ENCODE results near the gene POLR3E.

DNA sequence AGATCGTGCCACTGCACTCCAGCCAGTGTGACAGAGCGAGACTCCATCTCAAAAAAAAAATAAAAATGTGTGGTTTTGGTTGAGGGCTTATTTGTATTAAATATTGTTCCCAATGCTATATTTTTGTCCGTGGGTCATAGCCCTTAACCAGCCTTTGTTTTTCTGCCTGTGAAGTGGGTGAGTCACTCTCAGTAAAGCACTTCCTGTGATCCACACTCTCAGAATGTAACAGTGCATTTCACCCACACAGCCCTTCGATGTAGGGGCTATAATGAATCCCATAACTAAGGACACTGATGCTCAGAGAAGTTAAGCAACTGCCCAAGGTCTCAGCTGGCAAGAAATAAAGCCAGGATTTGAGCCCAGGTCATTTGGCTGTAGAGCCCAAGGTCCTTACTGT is 34.7 kb upstream of the POLR3E start:
- TF ChIP-seq EZH2 (IDR thresholded peaks at IDR 0.05; ENCODE audit: borderline replicate concordance, low read depth, low read length, poor library complexity, severe bottlenecking), result no peak
- TF ChIP-seq, protein P1, sequence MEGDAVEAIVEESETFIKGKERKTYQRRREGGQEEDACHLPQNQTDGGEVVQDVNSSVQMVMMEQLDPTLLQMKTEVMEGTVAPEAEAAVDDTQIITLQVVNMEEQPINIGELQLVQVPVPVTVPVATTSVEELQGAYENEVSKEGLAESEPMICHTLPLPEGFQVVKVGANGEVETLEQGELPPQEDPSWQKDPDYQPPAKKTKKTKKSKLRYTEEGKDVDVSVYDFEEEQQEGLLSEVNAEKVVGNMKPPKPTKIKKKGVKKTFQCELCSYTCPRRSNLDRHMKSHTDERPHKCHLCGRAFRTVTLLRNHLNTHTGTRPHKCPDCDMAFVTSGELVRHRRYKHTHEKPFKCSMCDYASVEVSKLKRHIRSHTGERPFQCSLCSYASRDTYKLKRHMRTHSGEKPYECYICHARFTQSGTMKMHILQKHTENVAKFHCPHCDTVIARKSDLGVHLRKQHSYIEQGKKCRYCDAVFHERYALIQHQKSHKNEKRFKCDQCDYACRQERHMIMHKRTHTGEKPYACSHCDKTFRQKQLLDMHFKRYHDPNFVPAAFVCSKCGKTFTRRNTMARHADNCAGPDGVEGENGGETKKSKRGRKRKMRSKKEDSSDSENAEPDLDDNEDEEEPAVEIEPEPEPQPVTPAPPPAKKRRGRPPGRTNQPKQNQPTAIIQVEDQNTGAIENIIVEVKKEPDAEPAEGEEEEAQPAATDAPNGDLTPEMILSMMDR (conservative IDR thresholded peaks at IDR 0.05; ENCODE audit: low read depth, low read length), result no peak

Measured in A673 (cell line).